ENCODE data around the gene GBF1. TPM values are rescaled to one million over a fixed set of nuclear protein-coding genes. Genes with fewer than 3 reads are reported as not detected.
A peak's percentile ranks its signal among the peaks of the same experiment; 100 is the strongest.

The GBF1 gene
- total RNA-seq, 4 donors from 2014 or later, result 31.4 to 64.2 (median 58.7) TPM

DNA sequence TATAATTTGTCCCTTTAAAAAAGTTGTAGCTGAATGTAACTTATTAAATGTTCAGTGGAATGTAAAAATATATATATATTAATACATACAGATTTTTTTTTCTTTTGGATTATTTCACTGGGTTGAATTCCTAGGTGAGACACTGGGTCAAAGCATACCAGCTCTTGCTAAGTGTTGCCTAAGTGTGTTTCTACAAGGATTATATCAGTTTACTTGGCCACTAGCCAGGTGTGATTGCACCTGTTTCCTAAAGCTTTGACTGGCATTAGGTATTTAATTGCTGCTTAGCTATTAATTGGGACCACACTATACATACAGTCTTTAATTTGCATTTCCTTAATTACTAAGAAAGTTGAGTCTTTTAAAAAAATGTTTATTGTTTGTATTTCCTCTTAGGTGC, 24.7 kb upstream of the GBF1 start:
- Histone ChIP-seq H3K27ac (no peak overlapping the region), H3K36me3 (no peaks in the 10 kb centered on the region), H3K4me1 (peaks cover 10 to 16% of the 10 kb centered on the region in 2 donors), H3K4me3 (no peak overlapping the region), H3K9me3 (no peaks in the 10 kb centered on the region), H3K27me3 (no peaks in the 10 kb centered on the region)
- ATAC-seq (peak in 1 of 2 donors; percentile 61), DNase-seq (no peak)
- in situ Hi-C loops (cut with MboI; ENCODE audit: low sequenced_read_pairs in 4 of 4) (loop anchor here in 2 of 4 donors (10.0 to 25.0 kb wide), 2 partner anchors 56 to 342 kb away; no protein-coding TSS in a partner anchor), intact Hi-C loops (cut with DNase I; ENCODE audit: low total_unique reads) (no loop called here)
- no peak for TF ChIP-seq POLR2A (IDR thresholded peaks at IDR 0.05)
- TF ChIP-seq, protein P1, sequence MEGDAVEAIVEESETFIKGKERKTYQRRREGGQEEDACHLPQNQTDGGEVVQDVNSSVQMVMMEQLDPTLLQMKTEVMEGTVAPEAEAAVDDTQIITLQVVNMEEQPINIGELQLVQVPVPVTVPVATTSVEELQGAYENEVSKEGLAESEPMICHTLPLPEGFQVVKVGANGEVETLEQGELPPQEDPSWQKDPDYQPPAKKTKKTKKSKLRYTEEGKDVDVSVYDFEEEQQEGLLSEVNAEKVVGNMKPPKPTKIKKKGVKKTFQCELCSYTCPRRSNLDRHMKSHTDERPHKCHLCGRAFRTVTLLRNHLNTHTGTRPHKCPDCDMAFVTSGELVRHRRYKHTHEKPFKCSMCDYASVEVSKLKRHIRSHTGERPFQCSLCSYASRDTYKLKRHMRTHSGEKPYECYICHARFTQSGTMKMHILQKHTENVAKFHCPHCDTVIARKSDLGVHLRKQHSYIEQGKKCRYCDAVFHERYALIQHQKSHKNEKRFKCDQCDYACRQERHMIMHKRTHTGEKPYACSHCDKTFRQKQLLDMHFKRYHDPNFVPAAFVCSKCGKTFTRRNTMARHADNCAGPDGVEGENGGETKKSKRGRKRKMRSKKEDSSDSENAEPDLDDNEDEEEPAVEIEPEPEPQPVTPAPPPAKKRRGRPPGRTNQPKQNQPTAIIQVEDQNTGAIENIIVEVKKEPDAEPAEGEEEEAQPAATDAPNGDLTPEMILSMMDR (IDR thresholded peaks at IDR 0.05 in 4 of 5, conservative IDR thresholded peaks at IDR 0.05 in 1 of 5), result no peak

DNA sequence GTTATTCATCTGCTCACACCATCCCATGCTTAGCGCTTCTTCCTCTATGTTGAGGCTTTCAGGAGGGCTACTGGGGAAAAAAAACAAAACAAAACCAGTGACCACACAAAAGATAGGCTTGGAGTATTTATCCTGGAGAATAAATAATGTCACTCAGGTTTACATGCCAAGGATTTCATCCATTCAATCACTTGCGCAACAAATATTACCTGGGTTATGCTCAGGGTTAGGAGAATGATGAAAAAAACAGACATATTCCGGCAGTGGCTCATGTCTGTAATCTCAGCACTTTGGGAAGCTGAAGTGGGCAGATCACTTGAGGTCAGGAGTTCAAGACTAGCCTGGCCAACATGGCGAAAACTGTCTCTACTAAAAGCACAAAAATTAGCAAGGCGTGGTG, 22.5 kb upstream of the GBF1 start:
- TF ChIP-seq, protein P1 (IDR thresholded peaks at IDR 0.05 in 4 of 5, conservative IDR thresholded peaks at IDR 0.05 in 1 of 5), result no peak
- TF ChIP-seq POLR2A (IDR thresholded peaks at IDR 0.05), result no peak
- ATAC-seq, result no peak
- Histone ChIP-seq H3K9me3 (no peaks in the 10 kb centered on the region), H3K36me3 (no peaks in the 10 kb centered on the region), H3K27ac (no peak overlapping the region), H3K4me1 (peaks cover 13 to 24% of the 10 kb centered on the region in 2 donors), H3K27me3 (no peaks in the 10 kb centered on the region), H3K4me3 (no peak overlapping the region)
- intact Hi-C loops (cut with DNase I; ENCODE audit: low total_unique reads), result no loop called here
- in situ Hi-C loops (cut with MboI; ENCODE audit: low sequenced_read_pairs in 4 of 4), result loop anchor here in 2 of 4 donors (10.0 to 25.0 kb wide), 2 partner anchors 58 to 340 kb away; no protein-coding TSS in a partner anchor
- DNase-seq, result no peak

DNA sequence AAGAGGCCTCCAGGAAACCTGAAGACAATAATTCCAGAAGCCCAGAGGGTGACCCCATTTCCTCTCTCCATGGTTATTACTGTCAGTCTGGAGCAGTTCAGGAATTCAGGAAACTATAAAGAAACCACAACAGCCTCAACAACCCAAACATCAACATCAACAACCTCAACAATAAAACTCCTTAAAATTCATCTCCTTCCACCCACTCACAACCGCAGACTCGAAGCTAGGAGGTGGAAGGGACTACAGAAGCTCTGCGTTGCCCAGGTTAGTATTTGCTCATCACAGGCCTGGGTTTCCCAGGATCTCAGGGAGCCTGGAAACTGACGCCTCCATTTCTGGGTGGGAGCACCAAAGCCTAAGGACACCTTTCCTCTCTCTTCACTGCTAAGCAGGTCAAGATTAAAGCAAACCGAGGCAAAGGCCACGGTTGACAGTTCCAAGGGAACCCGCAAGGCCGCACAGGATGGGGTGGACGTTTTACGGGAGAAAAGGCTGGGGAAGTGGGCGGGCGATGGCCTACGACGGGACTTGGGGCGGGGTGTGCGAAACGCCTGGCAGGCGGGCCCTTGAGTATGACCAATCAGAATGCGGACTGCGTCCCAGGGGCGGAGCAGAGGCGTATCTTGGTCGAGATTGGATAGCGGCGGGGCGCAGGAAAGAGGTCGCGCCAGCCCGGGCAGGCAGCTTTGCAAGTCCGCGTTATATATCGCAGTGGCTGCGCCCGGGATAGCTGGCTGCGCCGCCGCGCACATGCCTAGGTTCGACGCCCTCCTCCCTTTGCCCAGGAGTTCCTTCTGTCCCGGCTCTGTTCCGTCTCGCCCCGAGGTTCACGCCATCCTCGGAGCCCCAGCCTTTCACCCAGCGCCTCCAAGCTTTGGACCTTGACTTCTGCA, 19.4 kb upstream of the GBF1 start, which contains the start of gene ELOVL3:
ELOVL3 (plus strand) TSS at position 654 of the 896 bp plus-strand sequence. CDS start 250 bp downstream, outside the sequence.
- Histone ChIP-seq H3K4me1 (peaks cover 23 to 24% of the 10 kb centered on the region in 2 donors), H3K27ac (peak within 1 kb of the TSS; percentile 74 to 82 (median 79)), H3K27me3 (no peaks in the 10 kb centered on the region), H3K4me3 (peak within 1 kb of the TSS; percentile 41 to 55 (median 44)), H3K9me3 (no peaks in the 10 kb centered on the region), H3K36me3 (no peaks in the 10 kb centered on the region)
- DNase-seq (peak; percentile 89 to 93), ATAC-seq (peak; percentile 84 to 89)
- in situ Hi-C loops (cut with MboI; ENCODE audit: low sequenced_read_pairs in 4 of 4) (loop anchor here (5.0 to 10.0 kb wide), 2 partner anchors 61 to 121 kb away; no protein-coding TSS in a partner anchor), intact Hi-C loops (cut with DNase I; ENCODE audit: low total_unique reads) (loop anchor here (2.0 kb wide), 1 partner anchor 57 kb away; no protein-coding TSS in a partner anchor)
- peak in 1 of 2 donors; percentile 33 for TF ChIP-seq POLR2A (IDR thresholded peaks at IDR 0.05)
- TF ChIP-seq, protein P1 (IDR thresholded peaks at IDR 0.05 in 4 of 5, conservative IDR thresholded peaks at IDR 0.05 in 1 of 5), result peak in 1 of 5 experiments; percentile 30

DNA sequence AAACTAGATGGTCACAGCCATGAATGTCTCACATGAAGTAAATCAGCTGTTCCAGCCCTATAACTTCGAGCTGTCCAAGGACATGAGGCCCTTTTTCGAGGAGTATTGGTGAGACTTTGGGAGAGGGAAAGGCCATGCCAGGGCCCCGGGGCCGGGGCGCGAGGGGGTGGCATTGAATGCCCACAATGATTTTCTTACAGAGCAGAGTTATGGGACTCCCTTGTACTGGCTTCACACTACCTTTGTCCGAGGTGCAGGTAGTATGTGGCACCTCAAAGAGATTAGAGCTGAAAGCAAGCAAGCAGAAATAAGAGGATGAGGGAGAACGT, 18.8 kb upstream of the GBF1 start:
- DNase-seq (no peak), ATAC-seq (no peak)
- peak overlapping the region in 3 of 4 donors; percentile 78 to 82 (median 80) for H3K27ac ChIP-seq
- H3K4me1 ChIP-seq, result peaks cover 24 to 29% of the 10 kb centered on the region in 2 donors
- peak overlapping the region; percentile 27 to 55 (median 42) for H3K4me3 ChIP-seq
- H3K27me3 ChIP-seq, result peaks cover 0 to 4% (median 0%) of the 10 kb centered on the region in 3 donors
- no peak for TF ChIP-seq POLR2A (IDR thresholded peaks at IDR 0.05)
- TF ChIP-seq, protein P1 (IDR thresholded peaks at IDR 0.05 in 4 of 5, conservative IDR thresholded peaks at IDR 0.05 in 1 of 5), result no peak
- in situ Hi-C loops (cut with MboI; ENCODE audit: low sequenced_read_pairs in 4 of 4) (loop anchor here (5.0 to 10.0 kb wide), 2 partner anchors 62 to 121 kb away; no protein-coding TSS in a partner anchor), intact Hi-C loops (cut with DNase I; ENCODE audit: low total_unique reads) (loop anchor here (2.0 kb wide), 1 partner anchor 58 kb away; no protein-coding TSS in a partner anchor)
- no peaks in the 10 kb centered on the region for H3K36me3 ChIP-seq
- no peaks in the 10 kb centered on the region for H3K9me3 ChIP-seq

Measured in gastrocnemius medialis (tissue), 4 donors.